Ovary (tissue), 9 donors: ENCODE measurements around the gene CTR9. TPM values are rescaled to one million over a fixed set of nuclear protein-coding genes. Genes with fewer than 3 reads are reported as not detected.

ENCODE experiments used
- DNase-seq, 5 donors: peaks; one replicate each; pipeline ENCODE4 v3.0.0-alpha.2; 2019 to 2020
- H3K27ac ChIP-seq, 2 donors: fragments of 200-600 bp; one replicate each; pipeline versions ENCODE4 v1.5.1 to v1.8.0; 2019 to 2022
- H3K27me3 ChIP-seq: fragments of 200-600 bp; one replicate; pipeline ENCODE4 v1.8.0; 2022
- H3K36me3 ChIP-seq: fragments of 200-600 bp; sonication (generic); one replicate; pipeline ENCODE4 v1.5.1; 2019
- H3K4me1 ChIP-seq: one replicate; pipeline ENCODE4 v1.8.1; 2013; ENCODE audit warnings: mild to moderate bottlenecking, moderate library complexity; ENCODE audit not compliant: insufficient read depth
- H3K4me3 ChIP-seq: fragments of 200-600 bp; sonication (generic); one replicate; pipeline ENCODE4 v1.5.1; 2017
- H3K9me3 ChIP-seq, 2 donors: fragments of 200-600 bp in 1 of 2; sonication (generic) in 1 of 2; one replicate each; pipeline versions ENCODE4 v1.5.1 to v1.8.1; 2013 to 2019; ENCODE audit warnings: mild to moderate bottlenecking in 1 of 2, moderate library complexity in 1 of 2
- EP300 ChIP-seq: sonication (generic); formaldehyde crosslinking; IDR thresholded peaks from one replicate; pipeline ENCODE4 v1.6.1; 2017; ENCODE audit warnings: antibody characterized with exemption
- POLR2A ChIP-seq: fragments of 450-650 bp; IDR thresholded peaks from one replicate; pipeline ENCODE4 v1.6.1; 2017; ENCODE audit warnings: antibody characterized with exemption, mild to moderate bottlenecking, moderate library complexity
- WGBS, 3 donors: extraction: QIAGEN DNeasy Blood & Tissue Kit in 1 of 3; methylation state at CpG; one replicate each; pipeline versions ENCODE4 v1.1.5 to v1.1.7; 2013 to 2017; 5-methylcytosine and 5-hydroxymethylcytosine counted together
- intact Hi-C, 4 donors: fragments of 100-400 bp; cut with DNase I; formaldehyde crosslinking; loops; one replicate each; pipeline versions ENCODE4 v1.11.0 to v1.15.1; 2022 to 2023
- polyA plus RNA-seq, 2 donors: library from polyadenylated mRNA; stranded (reverse); fragments of 200-250 nt in 1 of 2; fragments of 350-450 nt in 1 of 2; fragmentation: Illumina TruSeq in 1 of 2; extraction: RNeasy Lipid Tissue Mini Kit (QIAGEN cat#74804) in 1 of 2; gene quantifications; one replicate each; pipeline ENCODE4 v1.2.3, GENCODE V29; 2013 to 2014
- total RNA-seq, 7 donors: library from RNA; depleted of rRNA in 2 of 7; stranded (reverse); fragments of >200 nt in 2 of 7; fragmentation: NEBNext Ultra II Directional in 3 of 7; extraction: Animal tissue kit (Norgen Biotek cat#: 25700) in 3 of 7; gene quantifications; one replicate each; pipeline versions ENCODE4 v1.1.0 to v1.2.4, GENCODE V29; 2016 to 2023
- TF ChIP-seq, protein P1 (sequence below), 3 donors: fragments of 450-650 bp in 2 of 3; fragments of 200-600 bp in 1 of 3; IDR thresholded peaks; one replicate each; pipeline versions ENCODE4 v1.5.1 to v1.8.0; 2016 to 2022; ENCODE audit warnings: antibody characterized with exemption in 3 of 3, mild to moderate bottlenecking in 1 of 3
- donor health status: DM: no; HTN: no; CAD: no; lungs with moderate emphysema.
- donor health status: DM: no; HTN: no; CAD: no.
- donor health status: Bipolar disorder and iron deficiency.
- donor health status: DM: yes; HTN: yes; CAD: no.
- donor health status: DM: no; HTN: no; CAD: no.
- donor health status: DM: yes; HTN: yes; CAD: no.

The CTR9 gene
- total and polyA plus RNA-seq, 9 donors: 18.0 to 40.6 (median 32.1) TPM

DNA sequence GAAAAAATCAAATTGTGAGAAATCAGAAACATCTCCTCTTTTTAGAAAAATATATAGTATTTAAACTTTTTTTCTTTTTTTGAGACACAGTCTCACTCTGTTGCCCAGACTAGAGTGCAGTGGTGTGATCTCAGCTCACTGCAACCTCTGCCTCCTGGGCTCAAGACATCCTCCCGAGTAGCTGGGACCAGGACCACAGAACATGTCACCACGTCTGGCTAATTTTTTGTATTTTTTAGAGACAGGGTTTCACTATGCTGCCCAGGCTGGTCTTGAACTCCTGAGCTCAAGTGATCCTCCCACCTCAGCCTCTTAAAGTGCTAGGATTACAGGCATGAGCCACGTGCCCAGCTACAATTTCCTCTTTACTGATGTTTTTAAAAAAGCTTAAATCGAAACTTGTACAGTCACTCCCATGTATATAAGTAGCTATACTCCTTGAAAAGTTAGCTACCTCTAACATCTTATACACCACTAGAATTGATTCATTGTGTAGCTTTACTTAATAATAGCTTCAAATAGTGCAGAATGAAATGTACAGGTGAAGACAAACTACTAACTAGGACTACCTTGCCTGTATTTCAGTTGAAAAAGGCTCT is 47.4 kb downstream of the CTR9 start:
- intact Hi-C loops: loop anchor here in 2 of 4 donors (10.0 kb wide), 3 partner anchors 136 to 986 kb away; no protein-coding TSS in a partner anchor
- no peak for DNase-seq
- no peaks in the 10 kb centered on the region for H3K9me3 ChIP-seq
- no peak overlapping the region for H3K4me3 ChIP-seq
- no peaks in the 10 kb centered on the region for H3K27me3 ChIP-seq
- WGBS, 3 donors: 64 to 65% (median 65%) methylated on average over 4 of the region's 4 CpGs
- H3K27ac ChIP-seq: no peak overlapping the region
- H3K4me1 ChIP-seq: no peaks in the 10 kb centered on the region
- TF ChIP-seq, protein P1, sequence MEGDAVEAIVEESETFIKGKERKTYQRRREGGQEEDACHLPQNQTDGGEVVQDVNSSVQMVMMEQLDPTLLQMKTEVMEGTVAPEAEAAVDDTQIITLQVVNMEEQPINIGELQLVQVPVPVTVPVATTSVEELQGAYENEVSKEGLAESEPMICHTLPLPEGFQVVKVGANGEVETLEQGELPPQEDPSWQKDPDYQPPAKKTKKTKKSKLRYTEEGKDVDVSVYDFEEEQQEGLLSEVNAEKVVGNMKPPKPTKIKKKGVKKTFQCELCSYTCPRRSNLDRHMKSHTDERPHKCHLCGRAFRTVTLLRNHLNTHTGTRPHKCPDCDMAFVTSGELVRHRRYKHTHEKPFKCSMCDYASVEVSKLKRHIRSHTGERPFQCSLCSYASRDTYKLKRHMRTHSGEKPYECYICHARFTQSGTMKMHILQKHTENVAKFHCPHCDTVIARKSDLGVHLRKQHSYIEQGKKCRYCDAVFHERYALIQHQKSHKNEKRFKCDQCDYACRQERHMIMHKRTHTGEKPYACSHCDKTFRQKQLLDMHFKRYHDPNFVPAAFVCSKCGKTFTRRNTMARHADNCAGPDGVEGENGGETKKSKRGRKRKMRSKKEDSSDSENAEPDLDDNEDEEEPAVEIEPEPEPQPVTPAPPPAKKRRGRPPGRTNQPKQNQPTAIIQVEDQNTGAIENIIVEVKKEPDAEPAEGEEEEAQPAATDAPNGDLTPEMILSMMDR (IDR thresholded peaks at IDR 0.05): no peak
- TF ChIP-seq EP300: no peak
- TF ChIP-seq POLR2A: no peak
- H3K36me3 ChIP-seq: no peaks in the 10 kb centered on the region

DNA sequence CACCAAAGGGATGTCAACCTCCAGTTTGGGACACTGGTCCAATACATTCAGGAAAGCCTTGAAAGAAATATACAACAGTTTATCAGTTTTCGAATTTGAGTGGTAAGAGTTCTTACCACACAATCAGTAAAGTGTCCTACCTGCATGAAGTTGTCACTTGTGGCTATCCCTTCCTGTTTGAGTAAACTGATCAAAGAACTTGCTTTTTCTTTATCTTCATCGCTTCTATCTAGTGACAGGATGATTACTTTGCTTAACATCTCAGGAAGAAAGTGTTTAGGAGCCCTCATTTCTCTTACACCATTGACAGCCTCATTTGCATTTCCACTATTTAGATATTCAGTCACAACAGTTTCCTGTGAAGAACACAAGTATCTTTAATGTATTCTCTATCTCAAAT is 49.2 kb downstream of the CTR9 start:
- Histone ChIP-seq H3K27me3 (no peaks in the 10 kb centered on the region), H3K36me3 (no peaks in the 10 kb centered on the region), H3K9me3 (no peaks in the 10 kb centered on the region), H3K27ac (no peak overlapping the region), H3K4me3 (no peak overlapping the region), H3K4me1 (no peaks in the 10 kb centered on the region)
- 81 to 91% (median 89%) methylated on average over 2 of the region's 2 CpGs for WGBS, 3 donors
- DNase-seq: no peak
- TF ChIP-seq, protein P1 (IDR thresholded peaks at IDR 0.05): no peak
- no peak for TF ChIP-seq POLR2A
- TF ChIP-seq EP300: no peak
- intact Hi-C loops: loop anchor here in 1 of 4 donors (10.0 kb wide), 1 partner anchor 55 kb away; the partner anchor contains the start of gene ZBED5

DNA sequence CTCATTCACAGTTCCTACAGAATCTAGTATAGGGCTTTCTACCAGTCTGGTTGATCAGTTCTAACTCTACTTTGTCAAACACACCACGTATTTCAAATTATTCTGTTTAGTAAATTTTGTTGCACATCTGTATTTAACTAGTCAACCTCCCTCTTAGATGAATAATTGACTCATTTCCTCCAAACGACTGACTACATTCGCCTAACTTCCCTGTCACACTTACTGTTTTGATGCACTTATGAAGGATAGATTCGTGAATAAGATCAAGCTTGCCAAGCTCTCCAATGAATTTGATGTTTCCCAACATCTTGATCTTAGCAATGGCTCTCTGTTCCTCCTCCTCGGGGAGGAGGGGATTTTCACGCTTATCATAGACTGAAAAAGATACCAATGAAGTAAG is 52.6 kb downstream of the CTR9 start:
- DNase-seq: no peak
- no peak overlapping the region for H3K27ac ChIP-seq
- no peaks in the 10 kb centered on the region for H3K36me3 ChIP-seq
- H3K9me3 ChIP-seq: no peaks in the 10 kb centered on the region
- H3K4me3 ChIP-seq: no peak overlapping the region
- no peaks in the 10 kb centered on the region for H3K27me3 ChIP-seq
- intact Hi-C loops: loop anchor here in 1 of 4 donors (10.0 kb wide), 1 partner anchor 51 kb away; the partner anchor contains the start of gene ZBED5
- TF ChIP-seq, protein P1 (IDR thresholded peaks at IDR 0.05): no peak
- no peak for TF ChIP-seq POLR2A
- peaks cover 5% of the 10 kb centered on the region for H3K4me1 ChIP-seq
- 76 to 81% (median 77%) methylated on average over 6 of the region's 6 CpGs for WGBS, 3 donors

DNA sequence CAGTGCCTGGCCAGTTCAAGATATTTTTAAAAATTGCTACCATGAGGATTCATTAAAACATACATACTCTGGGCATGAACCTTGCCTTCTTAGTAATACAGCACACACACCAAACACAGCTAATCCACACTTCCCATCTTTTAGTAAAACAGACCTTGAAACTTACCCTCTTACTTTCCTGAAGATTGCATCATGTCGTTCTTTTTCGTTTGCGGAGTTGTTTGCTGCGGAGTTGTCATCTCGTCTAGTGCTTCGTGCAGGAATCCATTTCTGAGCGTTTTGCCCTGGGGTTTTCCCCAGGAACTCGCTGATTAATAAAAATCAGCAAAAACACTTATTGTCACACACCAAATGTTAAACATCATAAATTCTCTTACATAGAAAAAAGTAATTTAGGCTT is 54.7 kb downstream of the CTR9 start:
- 74 to 80% (median 75%) methylated on average over 8 of the region's 8 CpGs for WGBS, 3 donors
- TF ChIP-seq POLR2A: no peak
- no peak for TF ChIP-seq EP300
- TF ChIP-seq, protein P1 (IDR thresholded peaks at IDR 0.05): no peak
- H3K27me3 ChIP-seq: no peaks in the 10 kb centered on the region
- no peaks in the 10 kb centered on the region for H3K9me3 ChIP-seq
- DNase-seq: no peak
- no peak overlapping the region for H3K27ac ChIP-seq
- H3K36me3 ChIP-seq: no peaks in the 10 kb centered on the region
- intact Hi-C loops: loop anchor here in 3 of 4 donors (5.0 to 10.0 kb wide), 3 partner anchors 42 to 127 kb away; partner anchors contain the start of gene ZBED5 (in 1 of the 3)
- no peak overlapping the region for H3K4me3 ChIP-seq
- peaks cover 5% of the 10 kb centered on the region for H3K4me1 ChIP-seq
